ENCODE measurements around the gene TAS2R41. TPM values are rescaled to one million over a fixed set of nuclear protein-coding genes. Genes with fewer than 3 reads are reported as not detected.
"Not testable (repeated sequence)": the region's sequence is repeated elsewhere in the genome, so short reads cannot be mapped to it uniquely, and the experiment has no call there.

Gene TAS2R41
- polyA plus RNA-seq, 3 donors, result not detected

- DNase-seq (ENCODE audit: low read depth in 3 of 3, low spot score in 2 of 3), result no peak
These were observed 37.5 kb downstream of the TAS2R41 start for GRCh38 chr7:143514995-143515735.

GRCh38 chr7:143516981-143517380 is 39.3 kb downstream of the TAS2R41 start:
- DNase-seq (ENCODE audit: low read depth in 3 of 3, low spot score in 2 of 3), result no peak

DNA sequence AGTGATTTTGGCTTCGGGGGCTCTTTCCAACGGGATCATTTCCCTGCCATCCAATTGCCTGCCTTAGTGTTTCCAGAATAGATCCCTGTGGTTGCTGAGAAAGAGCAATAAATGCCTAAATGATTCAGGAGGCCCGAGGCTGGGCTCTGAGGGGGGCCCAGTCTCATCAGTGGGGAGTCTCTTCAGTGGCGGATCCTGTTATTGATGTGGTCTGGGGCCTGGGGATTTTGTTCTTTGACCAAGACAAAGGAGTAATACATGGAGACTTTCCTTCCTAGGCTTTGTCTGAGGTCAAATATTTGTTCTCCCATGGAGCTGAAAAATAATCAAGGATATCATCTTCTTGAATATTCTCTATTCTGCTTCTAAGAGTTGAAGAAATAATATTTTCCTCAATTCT is 40.8 kb downstream of the TAS2R41 start:
- DNase-seq (ENCODE audit: low read depth in 3 of 3, low spot score in 2 of 3), result no peak

DNA sequence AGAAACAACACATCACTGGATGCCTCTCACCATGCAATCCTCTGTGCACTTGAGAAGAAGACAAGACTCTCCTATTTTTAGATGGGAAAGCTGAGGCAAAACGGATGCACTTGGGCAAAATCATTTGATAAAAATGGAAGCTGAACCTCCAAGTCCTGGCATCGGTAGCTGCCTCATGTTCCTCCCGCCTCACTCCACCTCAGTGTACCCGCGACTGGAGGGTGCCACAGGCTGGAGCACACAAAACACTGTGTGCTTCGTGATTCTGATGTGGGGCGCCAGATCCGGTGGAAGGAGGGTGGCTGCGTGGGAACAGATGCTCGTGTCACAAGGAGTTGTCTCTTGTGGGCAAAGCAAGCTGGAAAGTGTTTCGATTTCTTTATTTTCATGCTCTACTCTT is 41.3 kb downstream of the TAS2R41 start:
- no peak for DNase-seq (ENCODE audit: low read depth in 3 of 3, low spot score in 2 of 3)

- no peak for DNase-seq (ENCODE audit: low read depth in 3 of 3, low spot score in 2 of 3)
These were observed 41.9 kb downstream of the TAS2R41 start for GRCh38 chr7:143519411-143520131.

GRCh38 chr7:143522309-143522916 is 44.7 kb downstream of the TAS2R41 start:
- not testable (repeated sequence) for DNase-seq (ENCODE audit: low read depth in 3 of 3, low spot score in 2 of 3)

Other genes with a start within 250 kb of the TAS2R41 start
- gene GSTK1, start 214.4 kb upstream of the TAS2R41 start, polyA plus RNA-seq (ENCODE audit: insufficient read length in 3 of 3), result 100 to 1,000 TPM; 185 to 214 (median 196) TPM
- gene TMEM139, start 192.9 kb upstream of the TAS2R41 start, polyA plus RNA-seq (ENCODE audit: insufficient read length in 3 of 3), result 10 to 100 TPM; 51.9 to 70.4 (median 64.3) TPM
- 10 to 100 TPM; 46.9 to 47.8 (median 47.4) TPM for gene CASP2, start 189.5 kb upstream of the TAS2R41 start, polyA plus RNA-seq (ENCODE audit: insufficient read length in 3 of 3)
- under 1 TPM in 2 of 3 donors, not detected in 1; 0.08 to 0.10 TPM for gene CLCN1, start 161.8 kb upstream of the TAS2R41 start, polyA plus RNA-seq (ENCODE audit: insufficient read length in 3 of 3)
- 1 to 10 TPM; 1.5 to 2.6 (median 2.6) TPM for gene FAM131B, start 115.2 kb upstream of the TAS2R41 start, polyA plus RNA-seq (ENCODE audit: insufficient read length in 3 of 3)
- 10 to 100 TPM; 57.8 to 66.2 (median 60.1) TPM for gene ZYX, start 96.5 kb upstream of the TAS2R41 start, polyA plus RNA-seq (ENCODE audit: insufficient read length in 3 of 3)
- 10 to 100 TPM; 15.7 to 19.1 (median 17.0) TPM for gene EPHA1, start 69.0 kb upstream of the TAS2R41 start, polyA plus RNA-seq (ENCODE audit: insufficient read length in 3 of 3)
- gene TAS2R60, start 34.4 kb upstream of the TAS2R41 start, polyA plus RNA-seq (ENCODE audit: insufficient read length in 3 of 3), result not detected
- gene CTAGE15, start 93.9 kb downstream of the TAS2R41 start, polyA plus RNA-seq (ENCODE audit: insufficient read length in 3 of 3), result under 1 TPM in 2 of 3 donors, not detected in 1; 0.46 to 0.74 TPM
- 1 to 10 TPM; 2.5 to 3.0 (median 2.8) TPM for gene TCAF2, start 143.1 kb downstream of the TAS2R41 start, polyA plus RNA-seq (ENCODE audit: insufficient read length in 3 of 3)

Data from right renal cortex interstitium (tissue), 3 donors.